Cardiac fibroblast (primary cell): Measurements from ENCODE around the gene CEP170B.

Experiments
- DNase-seq, 2 donors: peaks; one replicate each; pipeline versions ENCODE4 v3.0.0 to v3.0.0-alpha.2; 2010; ENCODE audit warnings: low read depth in 2 of 2
- H3K4me3 ChIP-seq, 2 donors: replicated peaks in 1 of 2; 1 replicate in 1 of 2; 2 replicates in 1 of 2; pipeline ENCODE4 v1.5.1; 2011; ENCODE audit warnings: low read depth in 2 of 2, low read length in 2 of 2, mild to moderate bottlenecking in 2 of 2, moderate library complexity in 1 of 2
- CTCF ChIP-seq: IDR thresholded peaks from one replicate; pipeline ENCODE4 v1.5.1; 2011; ENCODE audit warnings: low read depth, mild to moderate bottlenecking, low read length, inconsistent platforms

The CEP170B gene

GRCh38 chr14:104928391-104929133, 63.5 kb downstream of the CEP170B start:
- H3K4me3 ChIP-seq = no peak overlapping the region
- no peak for DNase-seq
- no peak for TF ChIP-seq CTCF

DNA sequence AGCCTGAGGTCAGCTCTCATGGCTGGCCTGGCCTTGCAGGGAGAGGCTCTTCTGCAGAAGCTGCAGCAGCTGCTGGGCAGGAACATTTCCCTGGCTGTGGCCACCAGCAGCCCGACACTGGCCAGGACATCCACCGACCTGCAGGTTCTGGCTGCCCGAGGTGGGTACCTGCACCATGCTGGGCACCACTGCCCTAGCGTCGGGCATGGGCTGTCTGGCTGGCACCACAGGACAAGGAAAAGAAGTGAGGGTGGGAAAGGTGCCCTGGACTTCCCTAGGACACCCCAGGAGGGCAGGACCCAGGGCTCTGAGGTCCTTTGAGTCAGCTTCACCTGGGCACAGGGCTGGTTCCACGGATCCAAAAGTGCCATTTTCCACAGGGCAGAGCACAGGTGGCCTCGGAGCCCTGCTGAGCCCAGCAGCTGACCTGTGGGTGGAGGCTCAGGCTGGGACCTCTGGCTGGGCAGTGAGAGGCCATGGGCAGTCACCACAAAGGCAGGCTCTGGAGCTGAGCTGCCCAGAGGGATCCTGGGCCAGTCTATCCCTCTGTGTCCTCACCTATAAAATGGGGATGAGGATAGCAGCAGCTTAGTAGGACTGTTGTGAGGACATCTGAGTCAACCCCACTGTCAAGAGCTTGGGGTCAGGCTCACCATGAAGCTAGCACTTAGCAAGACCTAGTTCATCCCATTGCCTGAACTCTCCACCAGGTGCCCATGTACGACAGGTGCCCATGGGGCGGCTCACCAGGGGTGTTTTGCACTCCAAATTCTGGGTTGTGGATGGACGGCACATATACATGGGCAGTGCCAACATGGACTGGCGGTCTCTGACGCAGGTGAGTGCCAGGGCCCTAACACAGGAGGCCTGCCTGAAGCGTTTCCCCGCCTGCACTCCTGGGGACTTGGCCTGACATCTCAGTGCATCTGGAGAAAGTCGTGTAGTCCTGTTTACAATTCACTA, 64.5 kb downstream of the CEP170B start:
- TF ChIP-seq CTCF = no peak
- no peak for DNase-seq
- no peak overlapping the region for H3K4me3 ChIP-seq

DNA sequence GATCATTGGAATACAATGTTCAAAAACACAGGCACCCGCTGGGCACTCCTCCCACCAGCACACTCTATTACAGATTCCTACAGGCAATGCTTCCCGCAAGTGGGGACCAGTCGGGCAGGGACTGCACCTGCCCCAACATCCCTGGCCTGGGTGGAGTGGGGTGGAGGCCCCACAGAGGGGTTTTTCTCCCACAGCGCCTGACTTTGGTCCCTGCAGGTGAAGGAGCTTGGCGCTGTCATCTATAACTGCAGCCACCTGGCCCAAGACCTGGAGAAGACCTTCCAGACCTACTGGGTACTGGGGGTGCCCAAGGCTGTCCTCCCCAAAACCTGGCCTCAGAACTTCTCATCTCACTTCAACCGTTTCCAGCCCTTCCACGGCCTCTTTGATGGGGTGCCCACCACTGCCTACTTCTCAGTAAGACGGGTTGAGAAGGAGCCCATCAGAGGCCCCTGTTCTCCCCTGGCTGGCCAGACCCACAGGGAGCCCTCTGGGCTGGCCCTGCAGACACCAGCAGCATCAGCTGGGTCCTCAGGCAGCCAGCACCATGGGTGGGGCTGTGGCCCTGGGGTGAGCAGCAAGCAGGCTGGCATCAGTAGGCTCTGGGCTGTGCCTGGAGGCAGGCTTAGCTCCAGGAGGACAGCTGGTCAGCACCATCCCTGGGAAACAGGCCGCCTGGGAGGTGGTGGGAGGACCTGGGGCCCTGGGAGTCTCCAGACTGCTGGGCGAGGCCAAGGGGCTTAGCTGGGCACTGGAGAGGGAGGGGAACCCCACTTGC, 65.6 kb downstream of the CEP170B start:
- no peak overlapping the region for H3K4me3 ChIP-seq
- DNase-seq = no peak

GRCh38 chr14:104931304-104931770, 66.3 kb downstream of the CEP170B start:
- TF ChIP-seq CTCF = no peak
- H3K4me3 ChIP-seq = no peak overlapping the region
- no peak for DNase-seq

More for the DNA sequence above, 65.6 kb downstream of the CEP170B start:
- TF ChIP-seq CTCF = no peak

GRCh38 chr14:104931771-104932675, 67.0 kb downstream of the CEP170B start:
- peak overlapping the region in 1 of 2 donors; percentile 36 for H3K4me3 ChIP-seq
- TF ChIP-seq CTCF = no peak
- no peak for DNase-seq
